Measurements from ENCODE around the gene EPHB1.

Gene EPHB1

DNA sequence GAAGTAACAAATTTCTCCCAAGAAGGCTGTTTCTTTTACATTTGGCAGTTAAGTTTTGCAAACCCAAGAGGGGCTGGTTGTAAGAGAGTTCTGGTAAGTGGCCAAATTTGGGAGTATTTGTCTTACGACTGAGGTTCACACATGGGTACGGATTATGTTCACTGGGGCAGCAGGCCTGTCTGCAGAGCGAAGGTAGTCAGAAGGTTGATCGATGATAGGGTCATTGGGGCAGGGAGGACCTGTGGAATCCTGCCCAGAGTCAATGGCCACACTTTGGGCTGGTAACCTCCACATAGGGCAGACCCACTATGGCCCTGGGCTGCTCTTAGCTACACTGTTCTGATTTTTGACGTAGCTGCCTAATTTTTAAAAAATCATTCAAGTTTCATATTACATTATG, 368.6 kb downstream of the EPHB1 start:
- no peak overlapping the region for H3K27ac ChIP-seq
- no peak for TF ChIP-seq ZFX (IDR thresholded peaks at IDR 0.05)
- no peak for TF ChIP-seq CTCF (conservative IDR thresholded peaks at IDR 0.05)

- H3K27ac ChIP-seq, result no peak overlapping the region
- TF ChIP-seq ZFX (IDR thresholded peaks at IDR 0.05), result no peak
- no peak for TF ChIP-seq CTCF (conservative IDR thresholded peaks at IDR 0.05)
Observed at GRCh38 chr3:135165260-135165659, 370.2 kb downstream of the EPHB1 start.

GRCh38 chr3:135166266-135166825, 371.3 kb downstream of the EPHB1 start:
- H3K27ac ChIP-seq, result no peak overlapping the region
- no peak for TF ChIP-seq CTCF (conservative IDR thresholded peaks at IDR 0.05)

DNA sequence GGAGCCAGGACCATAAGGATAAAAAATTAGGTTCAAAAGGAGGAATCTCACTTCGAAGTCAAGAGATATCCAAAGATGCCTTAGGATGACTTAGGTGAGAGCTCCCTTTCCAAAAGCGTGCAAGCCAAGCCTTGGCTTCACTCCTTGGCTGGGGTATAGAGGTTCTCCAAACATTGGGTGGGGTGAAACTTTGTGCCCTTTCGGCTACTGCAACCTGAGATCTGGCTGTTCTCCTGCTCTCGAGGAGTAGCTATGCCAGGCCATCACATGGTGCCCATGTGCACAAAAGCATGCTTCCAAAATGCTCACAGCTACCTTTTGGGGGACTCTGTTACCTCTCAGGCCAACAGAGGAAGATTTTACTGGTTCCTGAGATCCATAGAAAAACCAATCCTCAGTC, 373.8 kb downstream of the EPHB1 start:
- TF ChIP-seq CTCF (conservative IDR thresholded peaks at IDR 0.05) (no peak), ZFX (IDR thresholded peaks at IDR 0.05) (no peak)
- H3K27ac ChIP-seq, result no peak overlapping the region

DNA sequence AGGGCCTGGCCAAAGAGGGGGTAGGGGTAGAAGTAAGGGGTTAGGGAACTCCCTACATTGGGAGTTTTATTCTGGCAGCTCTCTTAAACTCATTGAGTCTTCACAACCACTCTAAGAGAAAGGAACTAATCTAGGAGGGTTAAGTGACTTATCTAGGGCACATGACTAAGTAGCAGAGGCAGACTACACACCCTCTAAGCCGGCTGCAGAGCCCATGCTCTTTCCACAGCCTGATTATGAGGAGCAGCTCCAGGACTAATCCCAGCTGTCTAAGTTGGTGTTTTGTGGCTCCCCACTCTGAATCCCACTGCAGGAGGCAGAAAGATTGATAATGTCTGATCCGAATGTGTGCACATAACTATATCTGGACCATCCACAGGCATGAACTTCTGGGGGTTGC, 374.6 kb downstream of the EPHB1 start:
- H3K27ac ChIP-seq, result no peak overlapping the region
- TF ChIP-seq CTCF (conservative IDR thresholded peaks at IDR 0.05) (no peak), ZFX (IDR thresholded peaks at IDR 0.05) (no peak)

- TF ChIP-seq ZFX (IDR thresholded peaks at IDR 0.05), result no peak
- TF ChIP-seq CTCF (conservative IDR thresholded peaks at IDR 0.05), result no peak
- no peak overlapping the region for H3K27ac ChIP-seq
Observed at GRCh38 chr3:135170732-135171131, 375.7 kb downstream of the EPHB1 start.

DNA sequence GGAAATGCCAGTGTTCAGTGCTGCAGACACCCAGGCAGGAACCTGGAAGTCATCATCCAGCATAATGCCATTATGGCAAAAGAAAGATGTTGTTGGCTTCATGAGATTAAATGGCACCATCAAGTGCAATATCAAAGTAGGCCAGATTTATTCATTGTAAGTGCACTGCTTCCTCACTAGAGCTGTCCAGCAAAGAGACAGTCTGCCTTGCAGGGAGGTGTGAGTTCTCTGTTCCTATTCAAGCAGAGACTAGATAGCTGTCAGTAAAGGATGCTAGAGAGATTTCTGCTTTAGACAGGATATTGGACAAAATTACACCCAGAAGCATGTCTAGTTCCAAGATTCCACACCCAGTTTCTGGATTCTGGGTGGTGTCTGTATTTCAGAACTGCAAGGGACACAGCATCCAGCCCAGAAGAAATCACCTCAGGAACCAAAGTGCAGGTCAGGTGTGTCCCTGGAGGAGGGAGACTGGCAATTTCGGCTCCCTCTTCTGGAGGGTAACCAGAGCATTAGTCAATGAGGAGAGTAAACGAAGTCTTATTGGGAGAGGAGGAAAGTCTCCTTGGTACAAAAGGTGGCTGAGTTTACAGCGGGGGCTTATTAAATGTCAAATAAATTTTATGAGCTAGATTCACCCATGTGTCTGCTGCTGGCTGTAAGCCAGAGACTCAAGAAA, 377.3 kb downstream of the EPHB1 start:
- no peak for TF ChIP-seq CTCF (conservative IDR thresholded peaks at IDR 0.05)
- TF ChIP-seq ZFX (IDR thresholded peaks at IDR 0.05), result no peak
- H3K27ac ChIP-seq, result no peak overlapping the region

Measured in C4-2B (cell line).